Neural cell (in vitro differentiated cells): Measurements from ENCODE around the gene SETBP1.

Source experiments
- EP300 ChIP-seq: fragments of 450-650 bp; conservative IDR thresholded peaks from 2 replicates; pipeline ENCODE4 v1.6.1; 2014; ENCODE audit warnings: antibody characterized with exemption, mild to moderate bottlenecking, moderate library complexity; ENCODE audit not compliant: poor library complexity, severe bottlenecking
- EZH2 ChIP-seq: fragments of 200-600, 300-800 bp; shearing (Covaris generic), sonication (generic); IDR thresholded peaks from 2 replicates; pipeline ENCODE4 v1.6.1; 2014; ENCODE audit warnings: antibody characterized with exemption, low read length, borderline replicate concordance, mild to moderate bottlenecking; ENCODE audit not compliant: insufficient read depth, poor library complexity, severe bottlenecking
- POLR2AphosphoS5 ChIP-seq: IDR thresholded peaks from 2 replicates; pipeline ENCODE4 v1.6.1; 2012
- RAD21 ChIP-seq: fragments of 450-650 bp; conservative IDR thresholded peaks from 2 replicates; pipeline ENCODE4 v1.6.1; 2014; ENCODE audit warnings: antibody characterized with exemption, mild to moderate bottlenecking, moderate library complexity
- SMC3 ChIP-seq: fragments of 450-650 bp; conservative IDR thresholded peaks from 2 replicates; pipeline ENCODE4 v1.6.1; 2014; ENCODE audit warnings: antibody characterized with exemption, mild to moderate bottlenecking, moderate library complexity; ENCODE audit not compliant: poor library complexity
- TF ChIP-seq, protein P1 (sequence below): fragments of 450-650 bp; IDR thresholded peaks from 2 replicates; pipeline ENCODE4 v1.5.1; 2014; ENCODE audit warnings: antibody characterized with exemption, mild to moderate bottlenecking, moderate library complexity; ENCODE audit not compliant: poor library complexity, severe bottlenecking
- TF ChIP-seq, protein P2 (sequence below): IDR thresholded peaks from 2 replicates; pipeline ENCODE4 v1.6.1; 2012; ENCODE audit warnings: borderline replicate concordance

DNA sequence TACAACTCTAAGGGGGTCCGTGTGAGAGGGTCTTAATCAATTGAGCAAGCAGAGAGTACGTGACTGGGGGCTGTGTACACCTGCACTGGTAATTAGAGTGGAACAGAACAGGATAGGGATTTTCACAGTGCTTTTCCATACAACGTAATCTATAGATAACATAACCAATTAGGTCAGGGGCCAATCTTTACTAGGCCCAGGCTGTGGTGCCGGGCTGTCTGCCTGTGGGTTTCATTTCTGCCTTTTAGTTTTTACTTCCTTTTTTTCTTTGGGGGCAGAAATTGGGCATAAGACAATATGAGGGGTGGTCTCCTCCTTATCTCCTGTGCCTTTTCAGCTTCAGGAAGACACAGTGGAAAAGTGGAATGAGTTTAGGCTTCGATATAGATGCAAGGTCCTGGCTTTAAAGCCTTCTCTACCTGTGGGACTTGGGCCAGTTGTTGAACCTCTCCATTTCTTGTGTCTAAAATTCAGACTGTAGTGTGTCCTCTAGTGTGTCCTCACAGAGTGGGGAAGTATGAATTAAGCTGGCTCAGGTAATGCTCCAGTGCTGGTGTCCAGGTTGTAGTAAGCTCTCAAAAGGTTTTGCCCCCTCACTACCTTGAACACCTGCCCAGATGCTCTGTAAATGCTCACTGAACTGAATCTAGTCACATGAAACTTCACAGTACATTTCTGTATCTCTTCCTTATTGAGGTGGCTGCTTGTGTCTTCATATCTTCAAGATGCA is 422.8 kb downstream of the SETBP1 start:
- TF ChIP-seq EP300 = no peak
- no peak for TF ChIP-seq SMC3
- no peak for TF ChIP-seq EZH2
- TF ChIP-seq, protein P1, sequence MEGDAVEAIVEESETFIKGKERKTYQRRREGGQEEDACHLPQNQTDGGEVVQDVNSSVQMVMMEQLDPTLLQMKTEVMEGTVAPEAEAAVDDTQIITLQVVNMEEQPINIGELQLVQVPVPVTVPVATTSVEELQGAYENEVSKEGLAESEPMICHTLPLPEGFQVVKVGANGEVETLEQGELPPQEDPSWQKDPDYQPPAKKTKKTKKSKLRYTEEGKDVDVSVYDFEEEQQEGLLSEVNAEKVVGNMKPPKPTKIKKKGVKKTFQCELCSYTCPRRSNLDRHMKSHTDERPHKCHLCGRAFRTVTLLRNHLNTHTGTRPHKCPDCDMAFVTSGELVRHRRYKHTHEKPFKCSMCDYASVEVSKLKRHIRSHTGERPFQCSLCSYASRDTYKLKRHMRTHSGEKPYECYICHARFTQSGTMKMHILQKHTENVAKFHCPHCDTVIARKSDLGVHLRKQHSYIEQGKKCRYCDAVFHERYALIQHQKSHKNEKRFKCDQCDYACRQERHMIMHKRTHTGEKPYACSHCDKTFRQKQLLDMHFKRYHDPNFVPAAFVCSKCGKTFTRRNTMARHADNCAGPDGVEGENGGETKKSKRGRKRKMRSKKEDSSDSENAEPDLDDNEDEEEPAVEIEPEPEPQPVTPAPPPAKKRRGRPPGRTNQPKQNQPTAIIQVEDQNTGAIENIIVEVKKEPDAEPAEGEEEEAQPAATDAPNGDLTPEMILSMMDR = no peak
- TF ChIP-seq POLR2AphosphoS5 = no peak
- TF ChIP-seq, protein P2, sequence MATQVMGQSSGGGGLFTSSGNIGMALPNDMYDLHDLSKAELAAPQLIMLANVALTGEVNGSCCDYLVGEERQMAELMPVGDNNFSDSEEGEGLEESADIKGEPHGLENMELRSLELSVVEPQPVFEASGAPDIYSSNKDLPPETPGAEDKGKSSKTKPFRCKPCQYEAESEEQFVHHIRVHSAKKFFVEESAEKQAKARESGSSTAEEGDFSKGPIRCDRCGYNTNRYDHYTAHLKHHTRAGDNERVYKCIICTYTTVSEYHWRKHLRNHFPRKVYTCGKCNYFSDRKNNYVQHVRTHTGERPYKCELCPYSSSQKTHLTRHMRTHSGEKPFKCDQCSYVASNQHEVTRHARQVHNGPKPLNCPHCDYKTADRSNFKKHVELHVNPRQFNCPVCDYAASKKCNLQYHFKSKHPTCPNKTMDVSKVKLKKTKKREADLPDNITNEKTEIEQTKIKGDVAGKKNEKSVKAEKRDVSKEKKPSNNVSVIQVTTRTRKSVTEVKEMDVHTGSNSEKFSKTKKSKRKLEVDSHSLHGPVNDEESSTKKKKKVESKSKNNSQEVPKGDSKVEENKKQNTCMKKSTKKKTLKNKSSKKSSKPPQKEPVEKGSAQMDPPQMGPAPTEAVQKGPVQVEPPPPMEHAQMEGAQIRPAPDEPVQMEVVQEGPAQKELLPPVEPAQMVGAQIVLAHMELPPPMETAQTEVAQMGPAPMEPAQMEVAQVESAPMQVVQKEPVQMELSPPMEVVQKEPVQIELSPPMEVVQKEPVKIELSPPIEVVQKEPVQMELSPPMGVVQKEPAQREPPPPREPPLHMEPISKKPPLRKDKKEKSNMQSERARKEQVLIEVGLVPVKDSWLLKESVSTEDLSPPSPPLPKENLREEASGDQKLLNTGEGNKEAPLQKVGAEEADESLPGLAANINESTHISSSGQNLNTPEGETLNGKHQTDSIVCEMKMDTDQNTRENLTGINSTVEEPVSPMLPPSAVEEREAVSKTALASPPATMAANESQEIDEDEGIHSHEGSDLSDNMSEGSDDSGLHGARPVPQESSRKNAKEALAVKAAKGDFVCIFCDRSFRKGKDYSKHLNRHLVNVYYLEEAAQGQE = no peak
- TF ChIP-seq RAD21 = no peak
